ENCODE results near the gene RAP1GAP2. TPM values are rescaled to one million over a fixed set of nuclear protein-coding genes. Genes with fewer than 3 reads are reported as not detected.

RAP1GAP2 gene
- total RNA-seq, 1 donor from 2014 or later: 57.2 TPM

- ATAC-seq (no peak), DNase-seq (ENCODE audit: missing footprints) (no peak)
- intact Hi-C loops (cut with DNase I): no loop called here
Measured at GRCh38 chr17:2924211-2924610, 128.0 kb downstream of the RAP1GAP2 start.

- ATAC-seq: no peak
- intact Hi-C loops (cut with DNase I): no loop called here
- no peak for DNase-seq (ENCODE audit: missing footprints)
Measured at GRCh38 chr17:2925011-2925410, 128.8 kb downstream of the RAP1GAP2 start.

GRCh38 chr17:2926019-2926650 is 129.9 kb downstream of the RAP1GAP2 start:
- intact Hi-C loops (cut with DNase I): no loop called here
- no peak for DNase-seq (ENCODE audit: missing footprints)
- no peak for ATAC-seq

- no peak for ATAC-seq
- DNase-seq (ENCODE audit: missing footprints): no peak
- intact Hi-C loops (cut with DNase I): no loop called here
Measured at GRCh38 chr17:2928294-2928890, 132.2 kb downstream of the RAP1GAP2 start.

- intact Hi-C loops (cut with DNase I): loop anchor here (2.0 kb wide), 1 partner anchor 81 kb away; no protein-coding TSS in a partner anchor
- DNase-seq (ENCODE audit: missing footprints): no peak
Measured at GRCh38 chr17:2929881-2930533, 133.8 kb downstream of the RAP1GAP2 start.

GRCh38 chr17:2931876-2932275 is 135.6 kb downstream of the RAP1GAP2 start:
- DNase-seq (ENCODE audit: missing footprints) (no peak), ATAC-seq (no peak)
- intact Hi-C loops (cut with DNase I): loop anchor here (2.0 kb wide), 1 partner anchor 83 kb away; no protein-coding TSS in a partner anchor

More at GRCh38 chr17:2929881-2930533, 133.8 kb downstream of the RAP1GAP2 start:
- peak; percentile 55 for ATAC-seq

GRCh38 chr17:2932946-2933345 is 136.7 kb downstream of the RAP1GAP2 start:
- DNase-seq (ENCODE audit: missing footprints): no peak
- no peak for ATAC-seq
- intact Hi-C loops (cut with DNase I): no loop called here

GRCh38 chr17:2933606-2934005 is 137.4 kb downstream of the RAP1GAP2 start:
- intact Hi-C loops (cut with DNase I): no loop called here
- ATAC-seq: no peak
- DNase-seq (ENCODE audit: missing footprints): no peak

GRCh38 chr17:2935632-2936031 is 139.4 kb downstream of the RAP1GAP2 start:
- no peak for DNase-seq (ENCODE audit: missing footprints)
- intact Hi-C loops (cut with DNase I): no loop called here
- no peak for ATAC-seq

- no peak for DNase-seq (ENCODE audit: missing footprints)
- intact Hi-C loops (cut with DNase I): no loop called here
- no peak for ATAC-seq
Measured at GRCh38 chr17:2936351-2936750, 140.1 kb downstream of the RAP1GAP2 start.

GRCh38 chr17:2936771-2937321 is 140.6 kb downstream of the RAP1GAP2 start:
- no peak for DNase-seq (ENCODE audit: missing footprints)
- intact Hi-C loops (cut with DNase I): no loop called here
- ATAC-seq: no peak

- ATAC-seq: no peak
- no peak for DNase-seq (ENCODE audit: missing footprints)
- intact Hi-C loops (cut with DNase I): no loop called here
Measured at GRCh38 chr17:2937331-2938003, 141.2 kb downstream of the RAP1GAP2 start.

GRCh38 chr17:2939714-2940351 is 143.6 kb downstream of the RAP1GAP2 start:
- ATAC-seq (peak; percentile 64), DNase-seq (ENCODE audit: missing footprints) (no peak)
- intact Hi-C loops (cut with DNase I): loop anchor here (1.0 kb wide), 1 partner anchor 64 kb away; no protein-coding TSS in a partner anchor

- intact Hi-C loops (cut with DNase I): loop anchor here (1.0 kb wide), 1 partner anchor 64 kb away; no protein-coding TSS in a partner anchor
Measured at GRCh38 chr17:2940352-2940751, 144.1 kb downstream of the RAP1GAP2 start.

GRCh38 chr17:2943981-2944380 is 147.7 kb downstream of the RAP1GAP2 start:
- DNase-seq (ENCODE audit: missing footprints): no peak
- ATAC-seq: no peak
- intact Hi-C loops (cut with DNase I): no loop called here

More at GRCh38 chr17:2940352-2940751, 144.1 kb downstream of the RAP1GAP2 start:
- ATAC-seq (peak; percentile 97), DNase-seq (ENCODE audit: missing footprints) (no peak)

GRCh38 chr17:2945299-2945698 is 149.1 kb downstream of the RAP1GAP2 start:
- intact Hi-C loops (cut with DNase I): no loop called here
- DNase-seq (ENCODE audit: missing footprints) (no peak), ATAC-seq (no peak)

- intact Hi-C loops (cut with DNase I): no loop called here
- DNase-seq (ENCODE audit: missing footprints): no peak
- ATAC-seq: peak; percentile 51
Measured at GRCh38 chr17:2946144-2946543, 149.9 kb downstream of the RAP1GAP2 start.

- no peak for ATAC-seq
- intact Hi-C loops (cut with DNase I): no loop called here
- DNase-seq (ENCODE audit: missing footprints): no peak
Measured at GRCh38 chr17:2947588-2947950, 151.3 kb downstream of the RAP1GAP2 start.
